ENCODE results near the gene HDAC3.

The HDAC3 gene

GRCh38 chr5:141636413-141637122 is at the start of gene HDAC3, which contains the start of gene RELL2:
Gene HDAC3 (minus strand): TSS chr5:141636849. CDS start chr5:141636790, 59 bp downstream.
Gene RELL2 (plus strand): TSS chr5:141636997. CDS start chr5:141638226, 1,229 bp downstream.
- H3K36me3 Mint-ChIP-seq: peaks cover 13% of the 10 kb centered on the region
- H3K27me3 Mint-ChIP-seq: no peaks in the 10 kb centered on the region
- peak within 1 kb of the TSS; percentile 94 for H3K4me3 Mint-ChIP-seq
- H3K27ac Mint-ChIP-seq: peak within 1 kb of the TSS; percentile 74
- peak; percentile 98 to 99 for DNase-seq (ENCODE audit: low spot score in 2 of 2)
- peak; percentile 86 for ATAC-seq (ENCODE audit: low read depth)
- H3K9me3 Mint-ChIP-seq: no peaks in the 10 kb centered on the region
- H3K4me1 Mint-ChIP-seq: peaks cover 27% of the 10 kb centered on the region

GRCh38 chr5:141685591-141685990 is 48.9 kb upstream of the HDAC3 start:
- DNase-seq (ENCODE audit: low spot score in 2 of 2): no peak
- H3K4me3 Mint-ChIP-seq: no peak overlapping the region
- no peak overlapping the region for H3K27ac Mint-ChIP-seq
- H3K9me3 Mint-ChIP-seq: no peaks in the 10 kb centered on the region
- peaks cover 9% of the 10 kb centered on the region for H3K27me3 Mint-ChIP-seq
- ATAC-seq (ENCODE audit: low read depth): no peak
- H3K4me1 Mint-ChIP-seq: peaks cover 14% of the 10 kb centered on the region
- H3K36me3 Mint-ChIP-seq: no peaks in the 10 kb centered on the region

- Mint-ChIP-seq H3K27ac (no peak overlapping the region), H3K4me1 (peaks cover 19% of the 10 kb centered on the region), H3K4me3 (no peak overlapping the region), H3K36me3 (no peaks in the 10 kb centered on the region), H3K27me3 (peaks cover 1% of the 10 kb centered on the region), H3K9me3 (no peaks in the 10 kb centered on the region)
- DNase-seq (ENCODE audit: low spot score in 2 of 2): no peak
- no peak for ATAC-seq (ENCODE audit: low read depth)
These were observed 47.0 kb upstream of the HDAC3 start for GRCh38 chr5:141683596-141684141.

DNA sequence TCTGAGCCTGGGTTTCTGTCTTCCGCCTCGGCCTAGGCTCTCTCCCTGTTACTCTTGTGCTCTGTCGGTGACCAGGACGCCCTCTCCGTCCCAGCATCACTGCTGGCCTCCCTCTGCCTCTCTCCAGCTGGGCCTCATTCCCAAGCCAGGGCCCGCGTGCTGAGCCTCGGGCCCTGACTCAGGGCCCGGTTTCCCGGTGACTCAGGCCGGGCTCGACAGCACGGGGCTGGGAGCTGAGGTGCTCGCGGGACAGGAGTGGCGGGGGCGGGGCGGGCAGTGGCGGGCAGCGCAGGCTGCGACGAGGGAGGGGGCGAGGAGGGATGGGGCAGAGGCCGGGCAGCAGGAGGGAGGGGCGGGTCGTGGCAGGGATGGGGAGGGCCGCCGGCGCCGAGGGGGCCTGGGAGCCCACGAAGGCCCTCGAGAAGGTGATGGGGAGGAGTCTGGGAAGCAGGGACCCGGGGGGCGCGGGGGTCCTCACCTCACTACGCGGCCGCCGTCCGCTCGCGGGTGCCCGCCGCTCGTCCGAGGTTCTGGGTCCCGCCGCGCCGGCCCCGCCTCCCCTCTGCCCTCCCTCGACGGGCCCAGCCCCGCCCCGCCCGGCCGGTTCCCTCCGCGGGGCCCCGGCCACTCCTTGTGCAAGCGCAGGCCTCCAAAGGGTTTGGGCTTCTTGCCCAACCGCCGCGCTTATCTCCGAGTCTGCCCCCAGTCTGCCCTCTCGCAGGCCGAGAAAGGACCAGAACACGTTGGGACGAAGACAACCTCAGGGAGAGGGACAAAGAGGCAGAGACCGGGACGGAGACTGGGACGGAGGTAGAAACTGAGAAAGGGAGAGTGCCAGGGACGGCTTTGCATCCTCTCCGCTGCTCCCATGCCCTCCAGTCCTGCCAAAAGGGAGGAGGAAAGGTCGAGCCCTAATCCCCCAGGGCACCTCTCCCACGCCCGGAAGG is 45.3 kb upstream of the HDAC3 start, which contains the start of gene ARAP3:
TSS of gene ARAP3 (minus strand) at position 536 of the 947 bp plus-strand sequence. CDS start 1,744 bp downstream, outside the sequence.
- Mint-ChIP-seq H3K4me1 (peaks cover 19% of the 10 kb centered on the region), H3K4me3 (peak within 1 kb of the TSS; percentile 73), H3K9me3 (no peaks in the 10 kb centered on the region), H3K27ac (no peak within 1 kb of the TSS), H3K36me3 (no peaks in the 10 kb centered on the region), H3K27me3 (peaks cover 2% of the 10 kb centered on the region)
- DNase-seq (ENCODE audit: low spot score in 2 of 2) (peak in 1 of 2 donors; percentile 45), ATAC-seq (ENCODE audit: low read depth) (peak; percentile 71)

GRCh38 chr5:141681295-141681694 is 44.6 kb upstream of the HDAC3 start:
- Mint-ChIP-seq H3K4me1 (peaks cover 19% of the 10 kb centered on the region), H3K36me3 (no peaks in the 10 kb centered on the region), H3K9me3 (no peaks in the 10 kb centered on the region), H3K27me3 (peaks cover 2% of the 10 kb centered on the region), H3K27ac (no peak overlapping the region), H3K4me3 (peak overlapping the region; percentile 51)
- ATAC-seq (ENCODE audit: low read depth) (no peak), DNase-seq (ENCODE audit: low spot score in 2 of 2) (no peak)

DNA sequence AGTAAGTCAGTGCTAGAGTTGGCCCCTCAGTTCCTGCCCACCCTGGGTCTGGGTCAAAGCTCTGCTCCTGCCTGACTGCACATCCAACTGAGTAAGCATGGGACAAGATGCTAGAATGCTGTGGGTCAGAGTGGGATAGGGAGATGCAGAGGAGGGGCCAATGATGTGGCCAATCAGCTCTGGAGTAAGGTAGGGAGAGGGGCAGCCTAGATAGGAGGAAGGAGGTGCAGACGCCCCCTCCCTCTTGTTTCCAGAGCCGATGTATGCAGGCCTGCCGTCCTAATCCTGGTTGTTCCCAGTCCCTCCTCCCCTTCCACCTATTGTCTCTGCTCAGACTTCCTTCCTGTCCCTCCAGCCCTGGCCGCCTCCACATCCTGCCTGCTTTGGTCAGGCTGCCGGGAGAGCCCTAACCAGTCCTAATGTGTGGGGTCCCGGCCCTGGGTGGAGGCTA is 44.1 kb upstream of the HDAC3 start:
- ATAC-seq (ENCODE audit: low read depth) (no peak), DNase-seq (ENCODE audit: low spot score in 2 of 2) (no peak)
- H3K27me3 Mint-ChIP-seq: peaks cover 2% of the 10 kb centered on the region
- H3K27ac Mint-ChIP-seq: no peak overlapping the region
- H3K9me3 Mint-ChIP-seq: no peaks in the 10 kb centered on the region
- no peak overlapping the region for H3K4me3 Mint-ChIP-seq
- H3K36me3 Mint-ChIP-seq: no peaks in the 10 kb centered on the region
- H3K4me1 Mint-ChIP-seq: peaks cover 19% of the 10 kb centered on the region

- no peak overlapping the region for H3K27ac Mint-ChIP-seq
- H3K27me3 Mint-ChIP-seq: peaks cover 2% of the 10 kb centered on the region
- ATAC-seq (ENCODE audit: low read depth) (no peak), DNase-seq (ENCODE audit: low spot score in 2 of 2) (no peak)
- H3K4me1 Mint-ChIP-seq: peaks cover 19% of the 10 kb centered on the region
- H3K4me3 Mint-ChIP-seq: no peak overlapping the region
- H3K36me3 Mint-ChIP-seq: no peaks in the 10 kb centered on the region
- H3K9me3 Mint-ChIP-seq: no peaks in the 10 kb centered on the region
These were observed 43.5 kb upstream of the HDAC3 start for GRCh38 chr5:141680178-141680577.

DNA sequence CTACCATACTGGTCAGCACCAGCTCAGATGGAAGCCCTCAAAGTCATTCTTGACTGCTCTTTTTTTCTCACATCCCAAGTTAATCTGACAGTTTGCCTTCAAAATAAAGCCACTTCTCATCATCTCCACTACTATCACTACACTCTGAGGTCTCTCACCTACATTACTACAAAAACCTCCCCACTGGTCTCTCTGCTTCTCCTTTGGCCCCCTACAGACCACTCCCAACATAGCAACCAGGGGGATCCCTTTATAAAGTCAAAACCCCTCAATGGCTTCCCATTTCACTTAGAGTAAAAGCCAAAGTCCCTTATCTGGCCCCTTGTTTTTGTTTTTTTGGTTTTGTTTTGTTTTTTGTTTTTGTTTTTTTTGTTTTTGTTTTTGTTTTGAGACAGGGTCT is 40.8 kb upstream of the HDAC3 start:
- no peaks in the 10 kb centered on the region for H3K36me3 Mint-ChIP-seq
- DNase-seq (ENCODE audit: low spot score in 2 of 2): no peak
- H3K4me3 Mint-ChIP-seq: no peak overlapping the region
- peaks cover 12% of the 10 kb centered on the region for H3K4me1 Mint-ChIP-seq
- no peaks in the 10 kb centered on the region for H3K9me3 Mint-ChIP-seq
- peak; percentile 39 for ATAC-seq (ENCODE audit: low read depth)
- H3K27me3 Mint-ChIP-seq: peaks cover 5% of the 10 kb centered on the region
- H3K27ac Mint-ChIP-seq: no peak overlapping the region

DNA sequence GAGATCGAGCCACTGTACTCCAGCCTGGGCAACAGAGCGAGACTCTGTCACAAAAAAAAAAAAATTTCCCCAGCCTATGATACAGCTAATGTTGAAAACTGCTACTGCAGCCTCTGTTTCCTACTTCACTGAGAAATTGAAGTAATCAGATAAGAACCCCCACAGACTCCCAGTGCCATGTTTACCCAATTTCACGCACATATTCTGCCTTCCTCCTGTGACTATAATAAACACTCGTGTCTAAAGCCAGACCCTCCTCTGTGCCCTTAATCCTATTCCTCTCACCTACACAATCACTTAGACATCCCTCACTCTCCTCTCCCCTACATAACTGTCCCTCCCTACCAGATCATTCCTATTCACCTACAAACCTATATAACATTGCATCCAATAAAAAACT is 39.0 kb upstream of the HDAC3 start:
- no peaks in the 10 kb centered on the region for H3K36me3 Mint-ChIP-seq
- H3K4me1 Mint-ChIP-seq: peaks cover 7% of the 10 kb centered on the region
- ATAC-seq (ENCODE audit: low read depth): no peak
- peaks cover 5% of the 10 kb centered on the region for H3K27me3 Mint-ChIP-seq
- no peaks in the 10 kb centered on the region for H3K9me3 Mint-ChIP-seq
- H3K27ac Mint-ChIP-seq: no peak overlapping the region
- H3K4me3 Mint-ChIP-seq: no peak overlapping the region
- DNase-seq (ENCODE audit: low spot score in 2 of 2): no peak

GRCh38 chr5:141674747-141675146 is 38.1 kb upstream of the HDAC3 start:
- H3K36me3 Mint-ChIP-seq: no peaks in the 10 kb centered on the region
- H3K9me3 Mint-ChIP-seq: no peaks in the 10 kb centered on the region
- ATAC-seq (ENCODE audit: low read depth): no peak
- DNase-seq (ENCODE audit: low spot score in 2 of 2): no peak
- H3K4me3 Mint-ChIP-seq: no peak overlapping the region
- no peak overlapping the region for H3K27ac Mint-ChIP-seq
- peaks cover 5% of the 10 kb centered on the region for H3K27me3 Mint-ChIP-seq
- peaks cover 7% of the 10 kb centered on the region for H3K4me1 Mint-ChIP-seq

- H3K9me3 Mint-ChIP-seq: no peaks in the 10 kb centered on the region
- no peak for DNase-seq (ENCODE audit: low spot score in 2 of 2)
- ATAC-seq (ENCODE audit: low read depth): no peak
- H3K4me1 Mint-ChIP-seq: peaks cover 2% of the 10 kb centered on the region
- no peak overlapping the region for H3K4me3 Mint-ChIP-seq
- no peaks in the 10 kb centered on the region for H3K36me3 Mint-ChIP-seq
- H3K27me3 Mint-ChIP-seq: peaks cover 4% of the 10 kb centered on the region
- no peak overlapping the region for H3K27ac Mint-ChIP-seq
These were observed 36.5 kb upstream of the HDAC3 start for GRCh38 chr5:141672841-141673813.

- H3K4me3 Mint-ChIP-seq: no peak overlapping the region
- H3K36me3 Mint-ChIP-seq: no peaks in the 10 kb centered on the region
- ATAC-seq (ENCODE audit: low read depth): no peak
- no peak for DNase-seq (ENCODE audit: low spot score in 2 of 2)
- H3K4me1 Mint-ChIP-seq: peaks cover 2% of the 10 kb centered on the region
- no peak overlapping the region for H3K27ac Mint-ChIP-seq
- H3K9me3 Mint-ChIP-seq: no peaks in the 10 kb centered on the region
- peaks cover 3% of the 10 kb centered on the region for H3K27me3 Mint-ChIP-seq
These were observed 35.6 kb upstream of the HDAC3 start for GRCh38 chr5:141672071-141672840.

Data from memory B cell (primary cell).